HL-60/S4 treated with retinoic acid at 250 ng/mL for 4 days and 3 days (cell line): ENCODE results near the gene EVI5L.

Source experiments
- in situ Hi-C: fragments of 300-500 bp; cut with MboI; formaldehyde crosslinking; loops from 2 replicates; pipeline ENCODE4 v1.7.0; 2022; ENCODE audit warnings: low sequenced_read_pairs

The EVI5L gene

GRCh38 chr19:7894612-7895309 lies 64.7 kb downstream of the EVI5L start:
- in situ Hi-C loops, result no loop called here

- in situ Hi-C loops, result no loop called here
These were observed 65.5 kb downstream of the EVI5L start for GRCh38 chr19:7895565-7895964.

DNA sequence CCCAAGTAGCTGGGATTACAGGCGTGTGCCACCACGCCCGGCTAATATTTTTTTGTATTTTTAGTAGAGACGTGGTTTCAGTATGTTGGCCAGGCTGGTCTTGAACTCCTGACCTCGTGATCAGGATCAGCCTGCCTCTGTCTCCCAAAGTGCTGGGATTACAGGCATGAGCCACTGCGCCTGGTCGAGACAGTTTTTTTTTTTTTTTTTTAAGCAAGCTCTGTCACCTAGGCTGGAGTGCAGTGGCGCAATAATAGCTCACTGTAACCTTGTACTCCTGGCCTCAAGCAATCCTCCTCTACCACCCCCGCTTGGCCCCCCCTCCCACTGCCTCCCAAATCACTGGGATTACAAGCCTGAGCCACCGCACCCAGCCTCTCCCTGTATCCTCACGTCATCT lies 67.3 kb downstream of the EVI5L start:
- in situ Hi-C loops, result no loop called here

DNA sequence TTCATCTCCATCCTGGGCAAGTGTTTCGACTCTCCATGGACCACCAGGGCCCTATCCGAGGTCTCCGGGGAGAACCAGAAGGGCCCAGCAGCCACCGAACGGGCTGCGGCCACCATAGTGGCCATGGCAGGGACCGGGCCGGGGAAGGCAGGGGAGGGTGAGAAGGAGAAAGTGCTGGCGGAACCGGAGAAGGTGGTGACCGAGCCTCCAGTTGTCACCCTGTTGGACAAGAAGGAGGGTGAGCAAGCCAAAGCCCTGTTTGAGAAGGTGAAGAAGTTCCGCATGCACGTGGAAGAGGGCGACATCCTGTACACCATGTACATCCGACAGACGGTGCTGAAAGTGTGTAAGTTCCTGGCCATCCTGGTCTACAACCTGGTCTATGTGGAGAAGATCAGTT lies 68.9 kb downstream of the EVI5L start:
- in situ Hi-C loops, result no loop called here

DNA sequence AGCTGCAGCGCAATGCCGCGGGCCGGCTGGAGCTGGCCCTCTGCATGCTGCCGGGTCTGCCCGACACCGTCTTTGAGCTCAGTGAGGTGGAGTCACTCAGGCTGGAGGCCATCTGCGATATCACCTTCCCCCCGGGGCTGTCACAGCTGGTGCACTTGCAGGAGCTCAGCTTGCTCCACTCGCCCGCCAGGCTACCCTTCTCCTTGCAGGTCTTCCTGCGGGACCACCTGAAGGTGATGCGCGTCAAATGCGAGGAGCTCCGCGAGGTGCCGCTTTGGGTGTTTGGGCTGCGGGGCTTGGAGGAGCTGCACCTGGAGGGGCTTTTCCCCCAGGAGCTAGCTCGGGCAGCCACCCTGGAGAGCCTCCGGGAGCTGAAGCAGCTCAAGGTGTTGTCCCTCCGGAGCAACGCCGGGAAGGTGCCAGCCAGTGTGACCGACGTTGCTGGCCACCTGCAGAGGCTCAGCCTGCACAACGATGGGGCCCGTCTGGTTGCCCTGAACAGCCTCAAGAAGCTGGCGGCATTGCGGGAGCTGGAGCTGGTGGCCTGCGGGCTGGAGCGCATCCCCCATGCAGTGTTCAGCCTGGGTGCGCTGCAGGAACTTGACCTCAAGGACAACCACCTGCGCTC lies 69.8 kb downstream of the EVI5L start:
- in situ Hi-C loops, result no loop called here

GRCh38 chr19:7900401-7900870 lies 70.4 kb downstream of the EVI5L start:
- in situ Hi-C loops, result no loop called here

DNA sequence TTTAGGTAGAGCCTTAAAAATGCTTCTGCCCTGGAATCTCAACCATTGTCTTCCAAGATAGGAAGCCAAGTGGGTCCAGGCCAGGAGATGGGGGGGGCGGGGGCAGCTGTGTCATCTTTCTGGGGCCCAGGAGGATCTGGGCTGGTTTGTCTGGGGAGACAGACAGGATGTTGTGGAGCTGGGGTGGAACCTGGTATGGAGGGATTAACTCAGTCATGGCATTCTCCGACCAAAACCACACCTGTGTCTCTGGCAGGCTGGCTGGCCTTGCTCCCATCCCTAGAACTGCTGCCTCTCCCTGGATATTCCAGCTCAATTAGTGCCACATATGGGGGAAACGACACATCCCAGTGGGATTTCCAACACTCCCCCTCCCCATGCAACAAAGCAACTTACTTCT lies 70.9 kb downstream of the EVI5L start:
- in situ Hi-C loops, result no loop called here

DNA sequence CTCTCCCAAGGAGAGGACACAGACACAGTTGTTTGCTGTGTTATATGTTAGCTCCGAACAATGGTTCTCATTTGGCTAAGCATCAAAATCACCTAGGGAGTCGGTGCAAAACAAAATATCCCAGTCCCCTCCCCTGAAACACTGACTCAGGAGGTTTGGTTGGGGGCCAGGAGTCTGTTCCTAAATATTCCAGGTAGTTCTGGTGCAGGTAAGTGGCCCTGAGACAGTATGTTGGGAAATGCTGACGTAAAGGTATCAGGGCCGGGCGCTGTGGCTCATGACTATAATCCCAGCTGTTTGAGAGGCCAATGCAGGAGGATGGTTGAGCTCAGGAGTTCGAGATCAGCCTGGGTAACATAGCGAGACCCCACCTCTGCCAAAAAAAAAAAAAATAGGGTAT lies 71.3 kb downstream of the EVI5L start:
- in situ Hi-C loops, result no loop called here

DNA sequence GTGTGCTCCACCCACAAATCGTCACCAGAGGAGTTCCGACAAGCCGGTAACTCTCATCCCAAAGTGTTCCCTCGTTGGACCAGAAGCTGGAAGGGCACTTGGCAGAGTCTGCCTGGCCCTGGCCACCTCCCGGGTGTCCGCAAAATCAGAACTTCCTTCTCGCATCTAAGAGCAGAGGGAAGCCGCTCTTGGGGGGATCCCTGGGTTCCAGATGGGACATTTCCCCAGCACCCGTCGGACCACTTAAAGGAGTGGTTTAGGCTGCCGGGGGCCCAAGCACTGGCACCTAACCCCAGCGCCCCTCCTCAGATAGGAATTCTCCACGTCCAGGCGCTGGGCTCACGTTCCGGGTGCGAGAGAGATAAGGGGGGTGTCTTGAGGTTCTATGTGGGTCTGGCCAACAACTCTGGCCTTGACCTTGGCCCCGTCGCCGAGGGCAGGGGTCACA lies 72.8 kb downstream of the EVI5L start:
- in situ Hi-C loops, result no loop called here

- in situ Hi-C loops, result no loop called here
These were observed 73.4 kb downstream of the EVI5L start, which contains the start of gene MAP2K7 for GRCh38 chr19:7903244-7904073. TSS of gene MAP2K7 (plus strand) at chr19:7903877. CDS start at chr19:7903945, 68 bp downstream.

DNA sequence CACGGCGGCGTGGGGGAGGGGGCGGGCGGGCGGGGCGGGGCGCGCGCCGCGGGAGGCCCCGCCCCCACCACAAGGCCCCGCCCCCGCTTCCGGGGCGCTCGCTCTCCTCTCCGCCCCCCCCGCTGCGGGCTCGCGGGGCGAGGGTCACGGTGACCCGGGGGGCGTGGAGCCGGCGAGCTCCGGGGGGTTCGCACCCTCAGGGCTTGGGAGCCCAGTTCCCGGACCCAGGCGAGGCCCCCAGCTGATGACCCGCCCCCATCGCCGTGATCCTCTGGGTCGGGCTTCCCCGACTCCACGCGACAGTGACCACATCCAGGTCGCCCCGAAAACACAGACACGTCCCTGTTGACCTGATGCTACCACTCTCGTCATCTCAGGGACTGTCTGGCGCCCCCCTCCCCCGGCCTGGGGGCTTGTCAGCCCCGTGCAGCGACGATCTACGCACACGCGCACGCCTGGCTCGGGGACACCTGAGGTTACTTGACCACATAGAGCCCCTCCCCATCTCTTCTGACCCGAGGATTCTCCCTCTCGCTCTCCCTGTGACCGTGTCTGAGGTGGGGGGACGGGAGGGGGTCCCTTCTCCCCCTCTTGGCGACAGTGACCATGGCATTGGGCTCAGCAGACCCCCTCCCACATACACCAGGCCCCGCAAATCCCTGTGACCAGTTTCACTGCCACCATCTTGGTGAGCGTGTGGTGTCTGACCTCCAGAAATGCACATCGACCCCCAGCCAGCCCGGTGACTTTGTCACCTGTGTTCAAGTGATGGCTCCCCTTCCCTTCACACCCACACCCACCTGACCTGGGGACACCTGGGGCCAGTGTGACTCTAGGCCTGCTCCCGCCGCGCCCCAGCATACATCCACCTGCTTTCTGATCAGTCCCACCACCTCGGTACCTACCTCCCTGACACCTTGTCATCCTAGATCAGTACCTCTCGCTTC lies 74.3 kb downstream of the EVI5L start:
- in situ Hi-C loops, result no loop called here

DNA sequence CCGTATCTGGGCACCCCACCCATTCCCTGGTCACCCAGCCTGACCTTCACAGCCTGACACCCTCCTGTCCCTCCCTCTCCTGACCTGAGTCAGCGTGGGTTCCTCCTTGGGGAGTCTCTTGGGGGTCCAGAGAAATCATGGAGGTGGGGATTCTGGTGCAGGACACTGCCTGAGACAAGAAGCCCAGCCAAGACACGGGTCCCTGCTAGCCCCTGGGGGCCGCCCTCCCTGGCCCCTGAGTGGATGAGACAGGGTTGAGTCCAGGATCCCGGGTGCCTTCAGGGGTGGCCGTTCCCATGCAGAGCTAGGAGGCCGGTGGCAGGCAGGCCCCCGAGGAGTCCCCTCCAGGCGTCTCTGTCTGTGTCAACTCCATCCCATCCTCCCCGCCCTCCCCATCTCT lies 75.2 kb downstream of the EVI5L start:
- in situ Hi-C loops, result no loop called here

DNA sequence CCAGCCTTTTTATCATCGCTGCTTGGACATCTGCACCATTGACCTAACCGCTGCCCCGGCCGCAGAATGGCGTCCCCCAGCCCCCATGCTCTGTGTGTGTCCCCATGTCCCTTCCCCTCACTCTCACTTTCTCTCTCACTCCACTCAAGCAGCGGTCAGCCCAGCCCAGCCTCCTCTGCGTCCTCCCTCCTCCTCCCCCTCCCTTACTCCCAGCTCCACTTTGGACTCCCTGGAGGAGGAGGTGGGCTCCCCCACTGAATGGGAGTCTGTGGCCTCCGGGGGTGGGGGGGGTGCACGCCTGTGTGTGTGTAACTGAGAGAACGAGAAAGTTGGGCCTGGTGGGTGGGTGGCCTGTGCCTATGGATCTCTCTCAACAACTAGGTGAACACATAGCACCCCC lies 75.8 kb downstream of the EVI5L start:
- in situ Hi-C loops, result no loop called here

- in situ Hi-C loops, result no loop called here
These were observed 77.1 kb downstream of the EVI5L start for GRCh38 chr19:7907122-7907521.

GRCh38 chr19:7907544-7907943 lies 77.5 kb downstream of the EVI5L start:
- in situ Hi-C loops, result no loop called here

DNA sequence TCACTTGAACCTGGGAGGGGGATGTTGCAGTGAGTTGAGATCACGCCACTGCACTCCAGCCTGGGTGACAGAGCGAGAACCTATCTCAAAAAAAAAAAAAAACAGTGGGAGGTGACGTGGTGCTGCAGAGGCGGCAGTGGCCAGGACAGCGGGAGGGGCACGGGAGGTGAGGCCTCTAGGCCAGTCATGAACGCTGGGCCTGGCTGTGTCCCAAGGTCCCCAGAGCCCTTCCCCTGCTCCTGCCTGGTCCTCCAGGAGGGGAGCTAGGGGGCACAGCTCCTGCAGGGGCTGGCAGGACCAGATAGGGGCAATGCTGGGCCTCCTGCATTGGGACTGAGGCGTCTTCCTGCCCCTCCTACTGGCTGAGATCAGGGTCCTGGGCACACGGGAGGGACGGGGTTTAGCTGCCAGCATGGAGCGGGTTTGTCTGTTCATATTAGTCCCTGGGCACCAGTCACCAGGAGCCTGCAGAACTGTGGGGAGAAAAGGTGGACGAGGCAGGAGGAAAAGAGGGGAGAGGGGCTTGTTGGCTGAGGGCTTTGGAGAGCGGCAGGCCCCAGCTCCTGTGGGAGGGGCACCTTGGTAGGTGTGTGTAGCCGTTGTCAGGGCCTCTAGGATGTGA lies 78.2 kb downstream of the EVI5L start:
- in situ Hi-C loops, result no loop called here

GRCh38 chr19:7908742-7909461 lies 78.9 kb downstream of the EVI5L start:
- in situ Hi-C loops, result no loop called here

DNA sequence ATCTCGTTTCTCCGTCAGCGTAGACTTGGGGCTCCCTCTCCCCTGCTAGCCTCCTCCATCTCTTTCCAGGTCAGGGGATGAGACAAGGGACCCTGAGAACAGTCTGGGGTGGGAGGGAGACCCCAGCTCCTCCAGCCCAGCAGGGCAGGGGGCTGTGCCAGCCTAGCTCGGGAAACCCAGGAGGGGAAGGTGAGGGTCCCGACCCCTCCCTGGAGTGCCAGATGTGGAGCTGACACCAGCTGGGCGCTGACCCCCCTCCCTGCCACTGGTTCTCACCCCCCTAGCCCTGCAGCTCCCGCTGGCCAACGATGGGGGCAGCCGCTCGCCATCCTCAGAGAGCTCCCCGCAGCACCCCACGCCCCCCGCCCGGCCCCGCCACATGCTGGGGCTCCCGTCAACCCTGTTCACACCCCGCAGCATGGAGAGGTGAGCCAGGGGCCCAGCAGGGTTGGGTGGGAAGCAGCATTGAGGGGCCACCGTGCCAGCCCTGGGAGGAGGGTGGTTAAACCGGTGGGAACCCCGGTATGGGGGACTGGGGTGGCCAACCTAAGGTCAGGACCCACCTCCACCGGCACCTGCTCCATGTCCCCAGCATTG lies 79.6 kb downstream of the EVI5L start:
- in situ Hi-C loops, result no loop called here
